Fibroblast of the conjunctiva (primary cell): ENCODE data around the gene TMPRSS3.

ENCODE experiments used
- DNase-seq: peaks from one replicate; pipeline ENCODE4 v3.0.0-alpha.2; 2010; ENCODE audit warnings: low read depth

Gene TMPRSS3

GRCh38 chr21:42370894-42371654 lies 24.8 kb downstream of the TMPRSS3 start:
- DNase-seq, result no peak

GRCh38 chr21:42369821-42370220 lies 26.0 kb downstream of the TMPRSS3 start:
- no peak for DNase-seq

DNA sequence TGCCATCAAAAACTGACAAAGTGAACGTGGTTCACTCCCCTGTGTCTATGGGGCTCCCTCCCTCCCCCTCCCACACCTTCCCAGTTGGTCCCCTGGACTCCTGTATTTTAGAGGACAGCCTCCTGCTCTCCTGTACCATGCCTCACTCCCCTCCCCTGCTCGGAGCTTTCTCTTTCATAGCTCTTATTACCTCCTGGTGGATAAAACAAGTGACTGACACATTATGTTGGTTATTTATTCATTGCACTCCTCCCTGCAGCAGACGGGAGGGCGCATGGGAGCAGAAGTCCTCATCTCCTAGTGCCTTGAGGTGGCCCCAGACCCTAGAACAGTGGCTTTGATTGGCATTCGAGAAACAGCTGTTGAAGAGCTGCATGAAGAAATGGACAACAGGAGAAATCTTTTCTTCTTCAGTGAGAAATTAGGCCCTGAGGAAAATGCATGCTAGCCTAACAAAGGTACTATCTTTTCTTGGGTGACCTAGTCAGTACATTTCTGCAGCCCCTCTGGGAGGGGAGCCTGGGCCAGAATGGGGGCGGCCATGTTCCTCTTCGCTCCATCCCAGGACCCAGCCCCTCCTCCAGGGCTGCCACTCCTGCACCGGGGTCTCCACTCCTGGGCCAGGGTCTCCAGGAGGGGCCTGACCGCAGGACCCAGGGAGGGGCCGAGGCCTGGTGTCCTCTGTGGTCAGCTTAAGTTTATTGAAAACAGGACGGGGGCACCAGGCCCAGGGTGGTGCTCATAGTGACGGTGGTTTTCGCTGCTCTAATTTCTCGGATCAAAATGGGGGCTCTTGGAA lies 28.3 kb downstream of the TMPRSS3 start:
- DNase-seq, result no peak

DNA sequence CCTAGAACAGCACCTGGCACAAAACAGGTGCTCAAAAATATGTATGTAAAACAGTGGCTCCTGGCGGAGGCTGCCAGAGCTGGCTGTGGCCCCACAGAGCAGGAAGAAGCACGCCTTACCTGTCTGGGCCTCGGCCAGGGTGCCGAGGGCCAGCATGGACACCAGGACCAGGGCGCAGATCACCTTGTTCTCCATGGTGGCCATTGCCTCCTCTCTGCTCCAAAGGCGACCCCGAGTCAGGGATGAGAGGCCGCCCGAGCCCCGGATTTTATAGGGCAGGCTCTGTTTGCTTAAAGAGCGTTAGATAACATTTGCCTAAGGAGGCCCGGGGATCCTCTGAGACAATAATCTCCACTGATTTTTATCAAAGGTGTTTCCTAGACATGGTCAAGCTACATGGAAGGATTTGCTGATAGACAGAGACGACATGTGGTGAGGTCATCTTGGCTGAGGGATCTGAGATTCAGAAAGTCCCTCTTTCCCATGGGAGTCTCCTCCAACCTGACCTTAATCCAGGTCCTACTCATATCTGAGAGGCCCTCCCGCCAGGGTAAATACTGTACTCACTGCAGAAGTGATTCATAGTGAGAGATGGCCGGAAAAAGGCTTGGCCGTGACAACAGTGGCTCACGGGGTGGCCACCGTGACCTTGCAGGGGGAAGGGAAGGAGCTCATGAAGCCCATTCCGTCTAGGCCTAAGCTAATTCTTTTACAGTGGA lies 29.4 kb downstream of the TMPRSS3 start, which contains the start of gene TFF1:
Gene TFF1, minus strand, starts transcription at position 244 of the 719 bp plus-strand sequence. Its CDS starts 40 bp downstream, at position 204.
- DNase-seq, result no peak

GRCh38 chr21:42365770-42366169 lies 30.1 kb downstream of the TMPRSS3 start:
- no peak for DNase-seq

DNA sequence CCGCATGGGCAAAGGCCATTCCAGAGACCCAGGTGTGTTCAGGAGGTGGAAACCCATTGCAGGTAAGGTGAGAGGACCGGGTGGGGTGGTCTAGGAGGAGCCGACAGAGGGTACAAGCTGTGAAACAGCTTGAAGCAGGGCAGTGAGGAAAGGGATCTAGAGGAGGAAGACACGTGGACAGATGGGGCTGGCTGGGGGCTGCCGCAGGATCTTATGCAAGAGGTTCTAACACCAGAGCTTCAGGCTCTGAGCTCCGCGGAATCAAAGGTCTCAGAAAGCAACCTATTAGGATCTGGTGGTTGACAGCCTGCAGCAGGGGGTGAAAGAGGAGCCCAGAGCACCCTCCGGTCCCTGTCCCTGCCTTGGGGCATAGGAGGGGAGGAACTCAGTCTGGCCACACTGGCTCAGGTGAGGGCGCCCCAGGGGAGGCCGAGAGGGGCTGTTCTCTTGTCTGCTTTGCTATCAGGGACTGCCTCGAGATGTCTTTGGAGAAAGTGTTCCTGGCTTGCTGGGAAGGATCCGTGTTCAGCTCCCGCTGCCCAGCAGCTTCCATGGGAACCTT lies 31.5 kb downstream of the TMPRSS3 start:
- no peak for DNase-seq

GRCh38 chr21:42363312-42363711 lies 32.5 kb downstream of the TMPRSS3 start:
- no peak for DNase-seq

GRCh38 chr21:42362700-42363099 lies 33.2 kb downstream of the TMPRSS3 start:
- no peak for DNase-seq

- no peak for DNase-seq
These were observed 33.7 kb downstream of the TMPRSS3 start for GRCh38 chr21:42362198-42362597.

DNA sequence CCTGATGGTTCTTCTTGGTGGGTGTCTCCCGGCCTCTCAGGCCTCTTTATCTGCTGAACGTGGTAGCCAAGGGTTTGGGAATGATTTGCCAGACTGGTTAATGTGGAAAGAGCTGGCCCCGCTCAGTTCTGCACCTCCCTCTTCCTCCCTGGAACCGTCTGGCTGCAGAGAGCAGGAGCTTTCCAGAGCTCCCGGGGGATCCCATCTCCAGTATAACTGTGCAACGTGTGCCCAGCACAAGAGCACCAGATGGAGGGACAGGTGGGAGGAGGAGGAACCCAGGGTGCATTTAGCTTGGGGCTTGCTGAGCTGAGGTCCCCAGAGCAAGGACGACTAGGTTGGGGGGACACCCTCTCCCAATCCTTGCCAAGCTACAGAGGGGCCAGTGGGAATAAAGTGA lies 34.6 kb downstream of the TMPRSS3 start:
- DNase-seq, result no peak

GRCh38 chr21:42360317-42360716 lies 35.5 kb downstream of the TMPRSS3 start:
- DNase-seq, result no peak

DNA sequence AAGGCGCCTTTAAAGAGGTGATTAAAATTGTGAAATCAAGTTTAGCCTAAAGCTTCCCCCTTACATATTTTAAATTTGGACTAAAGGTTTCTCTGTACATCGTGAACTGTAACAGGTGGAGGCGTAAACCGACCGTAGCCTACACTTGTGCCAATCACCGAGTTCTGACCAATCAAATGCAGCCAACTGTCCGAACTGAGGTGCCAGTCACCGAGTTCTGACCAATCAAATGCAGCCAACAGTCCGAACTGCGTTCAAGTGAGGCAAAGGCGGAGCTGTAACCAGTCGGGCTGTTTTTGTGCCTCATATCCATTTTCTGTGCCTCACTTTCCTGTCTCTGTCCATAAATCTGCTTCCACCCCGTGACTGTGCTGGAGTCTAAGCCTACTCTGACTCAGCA lies 36.9 kb downstream of the TMPRSS3 start:
- DNase-seq, result no peak

- no peak for DNase-seq
These were observed 37.6 kb downstream of the TMPRSS3 start for GRCh38 chr21:42358261-42358660.

GRCh38 chr21:42357307-42357706 lies 38.5 kb downstream of the TMPRSS3 start:
- DNase-seq, result no peak

DNA sequence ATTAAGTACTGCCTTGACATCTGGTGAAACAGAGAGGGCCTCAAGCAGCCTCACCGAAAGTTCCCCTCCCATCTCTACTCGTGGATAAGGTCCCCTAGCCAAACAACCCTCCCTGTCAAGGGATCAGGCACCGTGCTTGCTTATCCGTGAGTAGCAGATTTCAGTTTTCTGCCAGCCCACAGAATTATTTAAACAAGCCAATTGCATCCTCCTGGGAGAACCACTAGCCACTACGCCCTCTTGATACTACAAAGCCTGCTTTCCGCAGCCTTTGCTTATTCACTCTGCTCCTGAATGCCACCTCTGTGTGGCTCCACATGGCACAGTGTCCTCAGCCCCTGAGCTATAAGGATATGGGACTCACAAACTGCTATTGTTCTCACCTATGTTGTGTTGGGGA lies 39.2 kb downstream of the TMPRSS3 start:
- DNase-seq, result no peak

DNA sequence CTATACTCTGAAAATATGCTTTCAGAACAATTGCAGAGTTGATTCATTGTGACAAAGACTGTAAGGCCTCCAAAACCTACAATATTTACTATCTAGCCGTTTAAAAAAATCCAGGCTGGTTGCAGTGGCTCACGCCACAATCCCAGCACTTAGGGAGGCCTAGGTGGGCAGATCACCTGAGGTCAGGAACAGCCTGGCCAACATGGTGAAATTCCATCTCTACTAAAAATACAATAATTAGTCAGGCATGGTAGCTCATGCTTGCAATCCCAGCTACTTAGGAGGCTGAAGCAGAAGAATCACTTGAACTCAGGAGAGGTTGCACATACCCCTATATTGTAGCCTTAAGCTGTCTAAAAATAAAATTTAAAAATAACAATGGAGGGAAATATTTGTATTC lies 39.8 kb downstream of the TMPRSS3 start:
- no peak for DNase-seq

- DNase-seq, result no peak
These were observed 42.2 kb downstream of the TMPRSS3 start for GRCh38 chr21:42353623-42354022.

DNA sequence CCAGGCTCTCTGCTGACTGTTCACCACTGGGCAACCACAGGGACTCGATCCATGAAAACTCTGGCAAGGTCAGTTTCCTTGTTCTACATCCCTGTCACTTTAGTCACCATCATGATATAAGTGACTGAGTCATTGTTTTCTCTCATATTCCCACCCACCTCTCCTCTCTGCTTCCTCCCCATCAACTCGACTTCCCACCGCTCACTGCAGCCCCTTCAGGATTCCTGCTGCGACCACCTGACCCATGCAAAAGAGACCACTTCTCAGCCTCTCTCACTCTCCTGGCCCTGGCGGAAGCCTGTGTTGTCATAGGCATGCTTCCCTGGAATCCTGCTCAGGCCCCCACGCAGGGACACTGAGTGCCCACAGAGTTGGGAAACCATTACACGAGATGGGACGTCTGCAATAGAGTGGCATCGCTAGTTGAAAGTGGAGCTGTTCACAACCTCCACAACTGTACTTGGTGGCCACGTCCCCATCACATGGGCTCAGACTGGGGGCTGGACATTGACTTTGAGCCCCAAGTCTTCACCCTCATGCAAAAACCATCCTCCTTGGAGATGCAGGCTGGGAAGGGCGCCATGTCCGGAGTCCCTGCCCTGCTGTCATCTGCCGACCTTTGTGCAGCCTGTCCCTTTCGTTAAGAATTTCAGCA lies 43.3 kb downstream of the TMPRSS3 start:
- no peak for DNase-seq

- DNase-seq, result no peak
These were observed 44.0 kb downstream of the TMPRSS3 start for GRCh38 chr21:42351626-42352440.

DNA sequence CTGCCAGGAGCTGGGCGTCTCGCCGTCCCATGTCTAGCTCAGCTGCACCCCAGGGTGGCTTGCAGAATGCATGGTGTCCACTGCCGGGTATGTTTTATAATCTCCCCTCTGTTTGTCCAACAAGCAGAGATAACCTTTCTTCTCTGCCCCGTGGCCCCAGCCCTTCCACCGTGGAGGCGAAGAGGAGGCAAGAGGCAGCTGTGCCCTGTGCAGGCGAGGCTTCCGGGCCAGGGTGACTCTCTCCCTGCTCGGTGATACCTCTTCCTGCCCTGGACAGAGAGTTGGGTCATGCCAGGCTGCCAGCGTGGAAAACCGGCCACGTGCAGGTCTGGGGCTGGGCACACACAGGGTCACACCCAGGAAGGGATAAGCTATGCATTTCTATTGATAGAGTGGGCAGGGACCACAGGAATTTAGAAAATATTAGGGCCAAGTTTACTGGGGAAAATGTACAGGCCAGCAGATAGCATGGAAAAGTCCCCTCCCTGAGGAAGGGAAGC lies 44.9 kb downstream of the TMPRSS3 start, which contains the start of gene TFF2:
Gene TFF2, minus strand, starts transcription at position 68 of the 500 bp plus-strand sequence. Its CDS starts 37 bp downstream, at position 31.
- DNase-seq, result no peak
